PC-3 (cell line): ENCODE results near the gene RAI1. TPM values are rescaled to one million over a fixed set of nuclear protein-coding genes. Genes with fewer than 3 reads are reported as not detected.

Experiments used
- ATAC-seq: fragments of 200-7000 bp; cut with Tn5 transposase; 2 replicates; pipeline ENCODE4 v1.9.1; 2020; ENCODE audit warnings: mild to moderate bottlenecking, moderate library complexity
- BruUV-seq: library from RNA; stranded (reverse); fragments of 400-500 nt; replicated peaks from 2 replicates; lab custom pipeline; 2021; lab: Mats Ljungman, UMichigan
- CTCF ChIA-PET: fragments of 300-600 bp; sonication (Branson Sonifier 250); formaldehyde crosslinking; loops from one replicate; lab custom pipeline; 2022; ENCODE audit warnings: antibody characterized with exemption; lab: Charles Lee
- POLR2A ChIA-PET: fragments of 300-600 bp; sonication (Branson Sonifier 250); formaldehyde crosslinking; loops from one replicate; lab custom pipeline; 2022; ENCODE audit warnings: antibody characterized with exemption; ENCODE audit not compliant: unreplicated experiment; lab: Charles Lee
- DNase-seq: peaks from one replicate; pipeline ENCODE4 v3.0.0-alpha.2; 2015
- H2AFZ ChIP-seq: fragments of 300-600 bp; sonication (generic); 2 replicates; pipeline ENCODE4 v1.6.0; 2016; ENCODE audit warnings: antibody characterized with exemption, low read length
- H3F3A ChIP-seq: fragments of 300-600 bp; sonication (generic); one replicate; pipeline ENCODE4 v1.6.0; 2017; ENCODE audit warnings: antibody characterized with exemption, low read length, control low read depth, mild to moderate bottlenecking; ENCODE audit not compliant: unreplicated experiment
- H3K27ac ChIP-seq: fragments of 300-600 bp; sonication (generic); 2 replicates; pipeline ENCODE4 v1.5.1; 2016; ENCODE audit warnings: mild to moderate bottlenecking, low read length
- H3K27me3 ChIP-seq: fragments of 300-600 bp; sonication (generic); 2 replicates; pipeline ENCODE4 v1.6.1; 2016; ENCODE audit warnings: low read length, mixed read lengths
- H3K36me3 ChIP-seq: fragments of 300-600 bp; sonication (generic); 2 replicates; pipeline ENCODE4 v1.6.1; 2016; ENCODE audit warnings: low read depth, mixed run types, low read length, mixed read lengths
- H3K4me1 ChIP-seq: fragments of 300-600 bp; sonication (generic); 2 replicates; pipeline ENCODE4 v1.5.1; 2016; ENCODE audit warnings: low read length; ENCODE audit not compliant: insufficient read depth
- H3K4me2 ChIP-seq: fragments of 300-600 bp; sonication (generic); 2 replicates; pipeline ENCODE4 v1.6.0; 2016; ENCODE audit warnings: low read length
- H3K4me3 ChIP-seq: fragments of 300-600 bp; sonication (generic); 2 replicates; pipeline ENCODE4 v1.5.1; 2016; ENCODE audit warnings: mild to moderate bottlenecking, low read length, mixed read lengths
- H3K79me2 ChIP-seq: fragments of 300-600 bp; sonication (generic); 2 replicates; pipeline ENCODE4 v1.6.1; 2017; ENCODE audit warnings: low read length, mixed read lengths
- H3K9ac ChIP-seq: fragments of 300-600 bp; sonication (generic); 2 replicates; pipeline ENCODE4 v1.6.0; 2016; ENCODE audit warnings: mild to moderate bottlenecking, low read length
- H3K9me2 ChIP-seq: fragments of 300-600 bp; sonication (generic); replicated peaks from 2 replicates; pipeline ENCODE4 v1.6.1; 2016; ENCODE audit warnings: mixed run types, low read length, mixed read lengths
- H3K9me3 ChIP-seq: fragments of 300-600 bp; sonication (generic); 2 replicates; pipeline ENCODE4 v1.6.1; 2016; ENCODE audit warnings: low read length, mixed read lengths
- H4K20me1 ChIP-seq: fragments of 300-600 bp; sonication (generic); 2 replicates; pipeline ENCODE4 v1.6.1; 2016; ENCODE audit warnings: low read length, mixed read lengths
- CTCF ChIP-seq: fragments of 300-600 bp; sonication (generic); conservative IDR thresholded peaks from 2 replicates; pipeline ENCODE4 v1.5.1; 2017; ENCODE audit warnings: antibody characterized with exemption, low read depth, mild to moderate bottlenecking, low read length
- EZH2 ChIP-seq: fragments of 300-600 bp; sonication (generic); IDR thresholded peaks from one replicate; pipeline ENCODE4 v1.6.1; 2017; ENCODE audit warnings: antibody characterized with exemption, mild to moderate bottlenecking, low read length; ENCODE audit not compliant: unreplicated experiment
- EZH2phosphoT487 ChIP-seq: fragments of 300-600 bp; sonication (generic); IDR thresholded peaks from 2 replicates; pipeline ENCODE4 v1.6.1; 2018; ENCODE audit warnings: mild to moderate bottlenecking, antibody characterized with exemption, low read length, borderline replicate concordance
- intact Hi-C: fragments of 100-400 bp; cut with micrococcal nuclease; formaldehyde crosslinking; loops from 2 replicates; pipeline ENCODE4 v1.9.0; 2023
- total RNA-seq: library from RNA; depleted of rRNA; stranded (reverse); fragments of >200 nt; gene quantifications from 2 replicates; pipeline ENCODE4 v1.2.3, GENCODE V29; 2014

The RAI1 gene
- total RNA-seq, 1 experiment from 2014 or later = 33.0 TPM

GRCh38 chr17:17782523-17783115 lies 101.4 kb downstream of the RAI1 start:
- peaks cover 38% of the 10 kb centered on the region for H3K79me2 ChIP-seq
- ATAC-seq = peak; percentile 30
- H3K36me3 ChIP-seq = no peaks in the 10 kb centered on the region
- H3K9me2 ChIP-seq = no peaks in the 10 kb centered on the region
- peak overlapping the region; percentile 39; the same call in 1 of the 2 replicates for H3K9ac ChIP-seq
- no peaks in the 10 kb centered on the region for H3F3A ChIP-seq
- no peak overlapping the region for H3K27ac ChIP-seq
- ChIA-PET POLR2A (no interaction called here), CTCF (no interaction called here)
- H3K27me3 ChIP-seq = no peaks in the 10 kb centered on the region
- peak overlapping the region; percentile 73 for H3K4me3 ChIP-seq
- no TSS peak for BruUV-seq
- H3K4me2 ChIP-seq = peak overlapping the region; percentile 95
- DNase-seq = peak; percentile 16
- no peaks in the 10 kb centered on the region for H3K9me3 ChIP-seq
- intact Hi-C loops = no loop called here
- peak overlapping the region; percentile 82 for H2AFZ ChIP-seq
- TF ChIP-seq EZH2phosphoT487 (no peak), EZH2 (no peak), CTCF (no peak)
- peaks cover 21% of the 10 kb centered on the region for H4K20me1 ChIP-seq
- H3K4me1 ChIP-seq = peaks cover 17% of the 10 kb centered on the region

GRCh38 chr17:17783116-17783824 lies 102.0 kb downstream of the RAI1 start:
- Histone ChIP-seq H3K79me2 (peaks cover 45% of the 10 kb centered on the region), H4K20me1 (peaks cover 21% of the 10 kb centered on the region), H3K36me3 (no peaks in the 10 kb centered on the region), H3K27me3 (no peaks in the 10 kb centered on the region), H3K9me2 (no peaks in the 10 kb centered on the region), H3K9ac (peak overlapping the region; percentile 39; the same call in 1 of the 2 replicates), H3K4me3 (peak overlapping the region; percentile 73), H2AFZ (peak overlapping the region; percentile 82), H3K9me3 (no peaks in the 10 kb centered on the region), H3K4me2 (peak overlapping the region; percentile 95), H3F3A (no peaks in the 10 kb centered on the region), H3K27ac (no peak overlapping the region), H3K4me1 (peaks cover 17% of the 10 kb centered on the region)
- DNase-seq (peak; percentile 57), ATAC-seq (peak; percentile 49)
- TF ChIP-seq EZH2 (no peak), EZH2phosphoT487 (no peak), CTCF (peak; percentile 54; the same call in 1 of the 2 replicates)
- POLR2A ChIA-PET = no interaction called here
- intact Hi-C loops = no loop called here
- CTCF ChIA-PET = no interaction called here
- BruUV-seq = no TSS peak
